ENCODE data around the gene DNAAF1.

DNAAF1 gene

DNA sequence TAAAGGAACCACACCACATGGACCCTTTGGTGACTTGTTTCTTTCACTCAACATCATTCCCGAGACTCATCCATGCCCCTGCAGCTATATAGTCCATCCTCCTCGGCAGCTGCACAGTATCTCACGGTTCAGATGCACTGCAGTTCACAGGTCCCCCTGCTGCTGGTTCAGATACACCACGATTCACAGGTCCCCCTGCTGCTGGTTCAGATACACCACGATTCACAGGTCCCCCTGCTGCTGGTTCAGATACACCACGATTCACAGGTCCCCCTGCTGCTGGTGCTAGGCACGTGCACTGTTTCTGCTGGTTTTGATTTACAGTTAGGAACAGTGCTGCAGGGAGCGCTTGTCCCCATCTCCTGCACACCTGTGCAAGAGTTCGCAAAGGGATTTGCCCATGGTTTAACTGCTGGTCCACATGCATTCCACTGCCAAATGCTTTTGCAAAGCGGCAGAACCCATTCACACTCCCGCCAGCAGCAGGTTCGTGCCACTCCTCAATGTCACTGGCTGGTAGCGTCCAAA, 3.9 kb upstream of the DNAAF1 start:
- Histone ChIP-seq H3K27me3 (ENCODE audit: control insufficient read depth, insufficient read depth, low read length) (peaks cover 4% of the 10 kb centered on the region), H3K4me3 (ENCODE audit: low read depth, low read length) (no peak overlapping the region), H3K27ac (ENCODE audit: low read depth, low read length) (no peak overlapping the region), H3K9me3 (ENCODE audit: control insufficient read depth, insufficient read depth, low read depth, low read length) (no peaks in the 10 kb centered on the region), H3K9ac (ENCODE audit: low read length) (no peak overlapping the region), H3K36me3 (ENCODE audit: control insufficient read depth, insufficient read depth, low read length) (no peaks in the 10 kb centered on the region), H3K4me1 (ENCODE audit: control insufficient read depth, insufficient read depth, low read length) (peaks cover 36% of the 10 kb centered on the region)

DNA sequence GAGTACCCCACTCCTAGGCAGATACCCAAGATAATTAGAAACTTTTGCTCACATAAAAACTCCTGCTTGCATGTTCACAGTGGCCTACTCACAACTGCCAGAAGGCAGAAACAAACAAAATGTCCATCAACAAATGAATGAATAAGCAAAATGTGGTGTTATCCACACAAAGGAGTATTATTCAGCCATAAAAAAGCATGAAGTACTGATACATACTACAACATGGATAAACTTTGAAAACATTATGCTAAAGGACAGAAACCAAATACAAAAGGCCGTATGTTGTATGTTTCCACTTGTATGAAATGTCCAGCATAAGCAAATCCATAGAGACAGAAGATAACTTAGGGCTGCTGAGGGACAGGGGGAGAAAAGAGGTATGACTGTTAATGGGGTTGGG, 2.0 kb upstream of the DNAAF1 start:
- Histone ChIP-seq H3K9ac (ENCODE audit: low read length) (no peak overlapping the region), H3K27ac (ENCODE audit: low read depth, low read length) (no peak overlapping the region), H3K36me3 (ENCODE audit: control insufficient read depth, insufficient read depth, low read length) (no peaks in the 10 kb centered on the region), H3K4me1 (ENCODE audit: control insufficient read depth, insufficient read depth, low read length) (peaks cover 21% of the 10 kb centered on the region), H3K27me3 (ENCODE audit: control insufficient read depth, insufficient read depth, low read length) (peaks cover 11% of the 10 kb centered on the region), H3K4me3 (ENCODE audit: low read depth, low read length) (no peak overlapping the region), H3K9me3 (ENCODE audit: control insufficient read depth, insufficient read depth, low read depth, low read length) (no peaks in the 10 kb centered on the region)

DNA sequence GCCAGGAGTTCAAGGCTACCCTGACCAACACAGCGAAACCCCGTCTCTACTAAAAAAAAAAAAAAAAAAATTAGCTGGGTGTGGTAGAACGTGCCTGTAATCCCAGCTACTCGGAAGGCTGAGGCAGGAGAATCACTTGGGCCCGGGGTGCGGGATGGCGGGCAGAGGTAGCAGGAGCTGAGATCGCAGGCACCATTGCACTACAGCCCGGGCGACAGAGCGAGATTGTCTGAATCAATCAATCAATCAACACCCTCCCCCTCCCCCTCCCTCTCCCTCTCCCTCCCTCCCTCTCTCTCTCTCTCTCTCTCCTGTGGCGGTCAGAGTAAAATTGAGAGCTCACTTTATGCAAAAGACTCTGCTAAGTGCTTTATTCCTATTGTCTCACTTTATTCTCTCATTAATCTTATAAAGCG, 1.3 kb upstream of the DNAAF1 start:
- Histone ChIP-seq H3K9ac (ENCODE audit: low read length) (no peak overlapping the region), H3K9me3 (ENCODE audit: control insufficient read depth, insufficient read depth, low read depth, low read length) (no peaks in the 10 kb centered on the region), H3K27ac (ENCODE audit: low read depth, low read length) (no peak overlapping the region), H3K27me3 (ENCODE audit: control insufficient read depth, insufficient read depth, low read length) (peaks cover 11% of the 10 kb centered on the region), H3K4me3 (ENCODE audit: low read depth, low read length) (peak overlapping the region; percentile 95), H3K36me3 (ENCODE audit: control insufficient read depth, insufficient read depth, low read length) (no peaks in the 10 kb centered on the region), H3K4me1 (ENCODE audit: control insufficient read depth, insufficient read depth, low read length) (peaks cover 16% of the 10 kb centered on the region)

DNA sequence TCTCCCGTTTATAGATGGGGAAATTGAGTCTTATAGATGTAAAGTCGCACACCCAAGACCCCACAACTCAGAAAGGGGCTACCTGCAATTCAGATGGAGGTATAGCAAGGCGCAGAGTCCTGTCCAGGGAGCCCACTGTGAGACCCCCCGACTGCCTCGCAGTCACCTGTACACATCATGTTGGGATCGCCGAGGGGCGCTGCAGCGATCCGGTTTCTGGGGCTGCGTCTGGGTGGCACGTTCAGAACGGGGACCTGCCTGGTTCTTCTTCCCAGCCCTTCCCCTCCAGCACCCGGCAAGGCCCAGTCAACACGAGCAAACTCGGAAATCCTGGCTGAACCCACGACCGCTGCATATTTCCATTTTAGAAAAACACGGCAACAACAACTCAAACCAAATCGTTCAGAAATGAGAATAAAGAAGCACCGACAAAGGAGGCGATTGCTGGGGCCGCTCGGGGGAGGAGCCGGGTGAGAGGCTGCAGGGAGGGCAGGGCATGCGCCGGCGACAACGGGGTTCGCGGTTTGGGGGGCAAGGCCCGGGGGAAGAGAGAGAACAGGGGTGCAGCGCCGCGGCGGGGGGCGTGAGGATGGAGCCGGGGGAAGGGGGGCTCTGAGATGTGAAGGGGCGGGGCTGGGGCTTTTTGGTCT, 774 bp upstream of the DNAAF1 start:
- Histone ChIP-seq H3K27me3 (ENCODE audit: control insufficient read depth, insufficient read depth, low read length) (peaks cover 11% of the 10 kb centered on the region), H3K9ac (ENCODE audit: low read length) (peak overlapping the region; percentile 70), H3K4me1 (ENCODE audit: control insufficient read depth, insufficient read depth, low read length) (peaks cover 10% of the 10 kb centered on the region), H3K4me3 (ENCODE audit: low read depth, low read length) (peak overlapping the region; percentile 95), H3K36me3 (ENCODE audit: control insufficient read depth, insufficient read depth, low read length) (no peaks in the 10 kb centered on the region), H3K9me3 (ENCODE audit: control insufficient read depth, insufficient read depth, low read depth, low read length) (no peaks in the 10 kb centered on the region), H3K27ac (ENCODE audit: low read depth, low read length) (peak overlapping the region; percentile 23; the same call in 1 of the 2 replicates)

DNA sequence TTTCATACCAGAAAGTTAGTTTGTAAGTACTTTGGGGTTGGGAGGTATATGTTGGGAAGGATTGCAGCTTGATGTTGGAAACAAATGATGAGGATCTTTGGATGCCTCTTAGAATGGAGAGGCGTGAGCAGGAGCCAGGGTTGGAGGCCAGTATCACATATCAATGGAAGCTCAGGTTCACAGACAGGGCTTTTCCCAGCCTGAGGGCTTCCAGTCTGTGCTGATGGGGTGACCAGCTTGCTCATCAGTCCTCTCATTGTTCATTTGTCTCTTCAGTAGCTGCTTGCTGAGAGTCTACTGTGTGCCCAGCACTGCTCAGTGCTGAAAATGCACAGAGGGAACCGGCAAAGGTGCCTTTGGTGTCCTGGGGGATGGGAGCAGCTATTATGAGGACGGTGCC, 5.8 kb downstream of the DNAAF1 start:
- Histone ChIP-seq H3K4me1 (ENCODE audit: control insufficient read depth, insufficient read depth, low read length) (no peaks in the 10 kb centered on the region), H3K9me3 (ENCODE audit: control insufficient read depth, insufficient read depth, low read depth, low read length) (no peaks in the 10 kb centered on the region), H3K9ac (ENCODE audit: low read length) (no peak overlapping the region), H3K36me3 (ENCODE audit: control insufficient read depth, insufficient read depth, low read length) (no peaks in the 10 kb centered on the region), H3K27ac (ENCODE audit: low read depth, low read length) (no peak overlapping the region), H3K27me3 (ENCODE audit: control insufficient read depth, insufficient read depth, low read length) (peaks cover 10% of the 10 kb centered on the region), H3K4me3 (ENCODE audit: low read depth, low read length) (no peak overlapping the region)

DNA sequence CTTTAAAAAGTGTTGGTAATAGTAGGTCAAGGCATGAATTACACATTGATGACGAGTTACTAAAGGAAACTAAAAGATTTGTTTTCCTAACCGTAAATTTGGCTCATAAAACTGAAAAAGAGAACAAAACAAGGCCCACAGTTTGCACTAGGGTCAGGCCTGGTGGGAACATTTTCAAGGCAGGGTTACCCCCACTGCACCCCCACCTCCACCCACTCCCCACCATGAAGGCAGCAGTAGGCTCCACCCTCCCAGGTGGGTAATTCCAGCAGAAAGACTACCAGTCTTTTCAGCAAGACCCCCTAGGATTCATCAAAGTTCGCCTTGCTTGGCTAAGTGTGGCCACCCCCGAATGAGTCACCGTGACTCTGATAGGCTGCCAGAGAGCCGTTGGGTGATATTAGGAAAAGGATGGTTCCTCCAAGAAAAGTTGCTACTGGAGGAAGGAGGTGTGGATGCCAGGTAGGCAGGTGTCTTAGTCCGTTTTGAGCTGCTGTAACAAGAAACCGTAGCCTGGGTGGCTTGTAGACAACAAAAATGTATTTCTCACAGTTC, 8.6 kb downstream of the DNAAF1 start:
- Histone ChIP-seq H3K9me3 (ENCODE audit: control insufficient read depth, insufficient read depth, low read depth, low read length) (no peaks in the 10 kb centered on the region), H3K27me3 (ENCODE audit: control insufficient read depth, insufficient read depth, low read length) (no peaks in the 10 kb centered on the region), H3K4me1 (ENCODE audit: control insufficient read depth, insufficient read depth, low read length) (no peaks in the 10 kb centered on the region), H3K27ac (ENCODE audit: low read depth, low read length) (no peak overlapping the region), H3K4me3 (ENCODE audit: low read depth, low read length) (no peak overlapping the region), H3K9ac (ENCODE audit: low read length) (no peak overlapping the region), H3K36me3 (ENCODE audit: control insufficient read depth, insufficient read depth, low read length) (no peaks in the 10 kb centered on the region)

DNA sequence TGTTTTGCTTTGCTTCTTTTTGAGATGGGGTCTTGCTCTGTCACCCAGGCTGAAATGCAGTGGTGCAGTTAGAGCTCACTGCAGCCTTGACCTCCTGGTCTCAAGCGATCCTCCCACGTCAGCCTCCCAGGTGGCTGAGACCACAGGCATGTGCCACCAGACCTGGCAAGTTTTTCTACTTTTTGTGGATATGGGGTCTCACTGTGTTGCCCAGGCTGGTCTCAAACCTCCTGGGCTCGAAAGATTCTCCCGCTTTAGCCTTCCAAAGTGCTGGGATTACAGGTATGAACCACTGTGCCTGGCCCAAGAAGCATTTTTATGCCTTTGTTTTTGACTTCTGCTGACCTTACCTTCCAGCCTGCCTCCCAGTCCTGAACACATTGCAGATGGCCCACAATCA, 10.1 kb downstream of the DNAAF1 start:
- H3K27ac ChIP-seq (ENCODE audit: low read depth, low read length) = no peak overlapping the region
- H3K27me3 ChIP-seq (ENCODE audit: control insufficient read depth, insufficient read depth, low read length) = no peaks in the 10 kb centered on the region
- no peaks in the 10 kb centered on the region for H3K36me3 ChIP-seq (ENCODE audit: control insufficient read depth, insufficient read depth, low read length)
- no peak overlapping the region for H3K4me3 ChIP-seq (ENCODE audit: low read depth, low read length)
- no peaks in the 10 kb centered on the region for H3K4me1 ChIP-seq (ENCODE audit: control insufficient read depth, insufficient read depth, low read length)
- H3K9me3 ChIP-seq (ENCODE audit: control insufficient read depth, insufficient read depth, low read depth, low read length) = no peaks in the 10 kb centered on the region
- no peak overlapping the region for H3K9ac ChIP-seq (ENCODE audit: low read length)

DNA sequence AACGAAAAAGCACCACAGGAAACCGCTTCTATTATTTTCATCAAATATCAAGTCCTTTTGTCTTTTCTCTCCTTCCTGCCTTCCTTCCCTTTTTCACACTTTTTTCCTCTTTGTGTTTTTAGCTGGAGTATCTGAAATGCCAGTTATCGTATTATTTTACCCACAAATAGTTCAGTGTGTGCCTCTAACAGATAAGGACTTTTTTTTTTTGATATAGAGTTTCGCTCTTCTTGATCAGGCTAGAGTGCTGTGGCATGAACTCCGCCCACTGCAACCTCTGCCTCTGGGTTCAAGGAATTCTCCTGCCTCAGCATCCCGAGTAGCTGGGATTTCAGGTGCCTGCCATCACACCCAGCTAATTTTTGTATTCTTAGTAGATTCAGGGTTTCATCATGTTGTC, 10.7 kb downstream of the DNAAF1 start:
- Histone ChIP-seq H3K9ac (ENCODE audit: low read length) (no peak overlapping the region), H3K4me3 (ENCODE audit: low read depth, low read length) (no peak overlapping the region)

DNA sequence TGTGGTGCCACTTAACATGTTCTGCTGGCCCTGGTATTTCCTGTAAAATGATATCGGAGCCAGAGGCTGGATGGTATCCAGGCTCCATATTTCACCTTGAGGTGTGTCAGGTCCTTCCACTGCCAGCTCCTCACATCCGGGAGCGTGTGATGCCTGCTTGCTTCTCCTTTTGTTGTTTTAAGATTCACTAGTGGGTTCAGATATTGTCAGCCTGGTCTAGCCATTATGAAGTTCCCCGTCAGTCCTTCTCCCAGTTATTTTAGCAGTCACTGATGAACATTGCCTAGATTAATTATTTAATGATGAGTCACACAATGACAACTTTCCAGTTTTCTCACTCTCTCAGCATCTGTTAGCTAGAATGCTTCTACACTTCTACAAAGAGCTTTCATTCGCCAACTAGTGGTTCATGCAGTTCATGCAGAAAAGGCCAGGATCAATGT, 11.3 kb downstream of the DNAAF1 start:
- Histone ChIP-seq H3K27ac (ENCODE audit: low read depth, low read length) (no peak overlapping the region), H3K4me1 (ENCODE audit: control insufficient read depth, insufficient read depth, low read length) (no peaks in the 10 kb centered on the region), H3K36me3 (ENCODE audit: control insufficient read depth, insufficient read depth, low read length) (no peaks in the 10 kb centered on the region), H3K9ac (ENCODE audit: low read length) (no peak overlapping the region), H3K27me3 (ENCODE audit: control insufficient read depth, insufficient read depth, low read length) (no peaks in the 10 kb centered on the region), H3K9me3 (ENCODE audit: control insufficient read depth, insufficient read depth, low read depth, low read length) (no peaks in the 10 kb centered on the region), H3K4me3 (ENCODE audit: low read depth, low read length) (no peak overlapping the region)

More for the DNA sequence above, 10.7 kb downstream of the DNAAF1 start:
- H3K27me3 ChIP-seq (ENCODE audit: control insufficient read depth, insufficient read depth, low read length) = no peaks in the 10 kb centered on the region
- no peaks in the 10 kb centered on the region for H3K36me3 ChIP-seq (ENCODE audit: control insufficient read depth, insufficient read depth, low read length)
- H3K4me1 ChIP-seq (ENCODE audit: control insufficient read depth, insufficient read depth, low read length) = no peaks in the 10 kb centered on the region
- no peaks in the 10 kb centered on the region for H3K9me3 ChIP-seq (ENCODE audit: control insufficient read depth, insufficient read depth, low read depth, low read length)
- H3K27ac ChIP-seq (ENCODE audit: low read depth, low read length) = no peak overlapping the region

DNA sequence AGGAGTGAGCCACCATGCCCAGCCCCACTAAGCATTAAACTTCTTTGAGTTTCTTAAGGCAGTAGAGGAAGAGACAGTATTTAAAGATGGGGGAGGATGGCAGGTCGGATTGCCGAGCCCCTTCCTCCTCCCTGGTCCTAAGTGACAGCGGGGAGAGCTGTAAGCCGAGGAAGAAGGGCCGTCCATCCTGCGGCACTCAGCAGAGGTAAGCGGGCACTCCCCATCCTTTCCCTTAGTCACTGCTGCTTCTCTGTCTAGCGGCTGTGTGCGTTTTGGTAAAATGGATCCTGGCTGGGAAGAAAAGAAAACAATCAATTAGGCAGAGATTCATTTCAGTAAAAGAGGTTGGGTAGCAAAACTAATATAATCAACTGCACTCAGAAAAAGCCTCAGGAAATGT, 13.9 kb downstream of the DNAAF1 start:
- Histone ChIP-seq H3K9me3 (ENCODE audit: control insufficient read depth, insufficient read depth, low read depth, low read length) (no peaks in the 10 kb centered on the region), H3K9ac (ENCODE audit: low read length) (no peak overlapping the region), H3K27me3 (ENCODE audit: control insufficient read depth, insufficient read depth, low read length) (peaks cover under 1% of the 10 kb centered on the region; the same call in 1 of the 2 replicates), H3K4me3 (ENCODE audit: low read depth, low read length) (no peak overlapping the region), H3K27ac (ENCODE audit: low read depth, low read length) (no peak overlapping the region), H3K36me3 (ENCODE audit: control insufficient read depth, insufficient read depth, low read length) (no peaks in the 10 kb centered on the region), H3K4me1 (ENCODE audit: control insufficient read depth, insufficient read depth, low read length) (no peaks in the 10 kb centered on the region)

DNA sequence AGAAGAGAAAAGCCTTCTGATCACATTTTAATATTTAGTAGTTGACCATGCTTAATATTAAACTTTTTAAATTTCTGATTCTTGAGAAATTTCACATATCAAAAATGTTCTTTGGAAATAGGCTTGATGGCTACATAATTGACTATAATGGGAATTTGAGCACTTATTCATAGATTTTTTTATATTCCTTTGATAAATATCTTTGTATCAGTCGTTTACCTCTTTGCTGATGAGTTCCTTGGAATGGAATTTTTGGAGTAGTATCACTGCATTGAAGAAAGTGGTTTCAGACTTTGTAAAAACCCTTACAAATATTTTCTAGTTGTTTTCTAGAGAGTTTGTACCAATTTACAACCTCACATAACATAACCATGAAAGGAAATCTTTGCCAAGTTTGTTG, 14.7 kb downstream of the DNAAF1 start:
- peaks cover 7% of the 10 kb centered on the region; the same call in 1 of the 2 replicates for H3K27me3 ChIP-seq (ENCODE audit: control insufficient read depth, insufficient read depth, low read length)
- H3K4me1 ChIP-seq (ENCODE audit: control insufficient read depth, insufficient read depth, low read length) = no peaks in the 10 kb centered on the region

More for the DNA sequence above, 14.7 kb downstream of the DNAAF1 start:
- Histone ChIP-seq H3K4me3 (ENCODE audit: low read depth, low read length) (no peak overlapping the region), H3K36me3 (ENCODE audit: control insufficient read depth, insufficient read depth, low read length) (no peaks in the 10 kb centered on the region), H3K9ac (ENCODE audit: low read length) (no peak overlapping the region), H3K9me3 (ENCODE audit: control insufficient read depth, insufficient read depth, low read depth, low read length) (no peaks in the 10 kb centered on the region), H3K27ac (ENCODE audit: low read depth, low read length) (no peak overlapping the region)
